Osteoblast (primary cell): ENCODE measurements around the gene ZRANB1. TPM values are rescaled to one million over a fixed set of nuclear protein-coding genes. Genes with fewer than 3 reads are reported as not detected.

Source experiments
- DNase-seq: peaks from one replicate; pipeline ENCODE4 v3.0.0; 2011; ENCODE audit warnings: low spot score, mixed read lengths; ENCODE audit not compliant: insufficient read length; ENCODE audit errors: missing footprints
- H2AFZ ChIP-seq: 2 replicates; pipeline ENCODE4 v1.6.0; 2011; ENCODE audit warnings: mild to moderate bottlenecking, low read length
- H3K27ac ChIP-seq: 2 replicates; pipeline ENCODE4 v1.5.1; 2011; ENCODE audit warnings: mild to moderate bottlenecking, low read depth, low read length, moderate library complexity
- H3K27me3 ChIP-seq: 2 replicates; pipeline ENCODE4 v1.6.0; 2012; ENCODE audit warnings: mild to moderate bottlenecking, control low read depth, inconsistent platforms, low read length, moderate library complexity; ENCODE audit not compliant: insufficient read depth
- H3K36me3 ChIP-seq: 2 replicates; pipeline ENCODE4 v1.5.1; 2011; ENCODE audit warnings: mild to moderate bottlenecking, low read length, control low read depth, moderate library complexity; ENCODE audit not compliant: insufficient read depth
- H3K4me1 ChIP-seq: 2 replicates; pipeline ENCODE4 v1.5.1; 2011; ENCODE audit warnings: mild to moderate bottlenecking, low read length, control low read depth, moderate library complexity; ENCODE audit not compliant: insufficient read depth
- H3K4me2 ChIP-seq: 2 replicates; pipeline ENCODE4 v1.6.0; 2011; ENCODE audit warnings: mild to moderate bottlenecking, low read length; ENCODE audit not compliant: insufficient read depth
- H3K4me3 ChIP-seq: fragments of 200-600 bp; sonication (generic); 3 replicates; pipeline ENCODE4 v1.5.1; 2012; ENCODE audit warnings: mild to moderate bottlenecking, low read length, inconsistent platforms; ENCODE audit not compliant: insufficient read depth
- H3K79me2 ChIP-seq: 2 replicates; pipeline ENCODE4 v1.6.0; 2012; ENCODE audit warnings: mild to moderate bottlenecking, low read length, control low read depth, inconsistent platforms; ENCODE audit not compliant: insufficient read depth
- H3K9me3 ChIP-seq: 2 replicates; pipeline ENCODE4 v1.5.1; 2011; ENCODE audit warnings: low read depth, low read length, control low read depth
- H4K20me1 ChIP-seq: 2 replicates; pipeline ENCODE4 v1.6.0; 2012; ENCODE audit warnings: mild to moderate bottlenecking, low read length, control low read depth; ENCODE audit not compliant: insufficient read depth
- total RNA-seq: library from RNA; depleted of rRNA; stranded (reverse); fragments of >200 nt; gene quantifications from 2 replicates; pipeline ENCODE4 v1.2.3, GENCODE V29; 2012
- TF ChIP-seq, protein P1 (sequence below): IDR thresholded peaks from 2 replicates; pipeline ENCODE4 v1.5.1; 2011; ENCODE audit warnings: mild to moderate bottlenecking, low read depth, low read length, moderate library complexity; ENCODE audit errors: extremely low read depth

ZRANB1 gene
- total RNA-seq, 1 donor: 34.7 TPM

GRCh38 chr10:124998624-124999291, 56.8 kb downstream of the ZRANB1 start:
- DNase-seq: peak; percentile 77
- no peak overlapping the region for H3K4me3 ChIP-seq
- peaks cover 32% of the 10 kb centered on the region for H3K79me2 ChIP-seq
- H3K4me2 ChIP-seq: no peak overlapping the region
- peaks cover 59% of the 10 kb centered on the region for H3K36me3 ChIP-seq
- H3K9me3 ChIP-seq: no peaks in the 10 kb centered on the region
- H4K20me1 ChIP-seq: peaks cover 28% of the 10 kb centered on the region
- peaks cover 22% of the 10 kb centered on the region for H3K4me1 ChIP-seq
- peak overlapping the region; percentile 93 for H3K27ac ChIP-seq
- H2AFZ ChIP-seq: no peak overlapping the region
- no peaks in the 10 kb centered on the region for H3K27me3 ChIP-seq
- TF ChIP-seq, protein P1, sequence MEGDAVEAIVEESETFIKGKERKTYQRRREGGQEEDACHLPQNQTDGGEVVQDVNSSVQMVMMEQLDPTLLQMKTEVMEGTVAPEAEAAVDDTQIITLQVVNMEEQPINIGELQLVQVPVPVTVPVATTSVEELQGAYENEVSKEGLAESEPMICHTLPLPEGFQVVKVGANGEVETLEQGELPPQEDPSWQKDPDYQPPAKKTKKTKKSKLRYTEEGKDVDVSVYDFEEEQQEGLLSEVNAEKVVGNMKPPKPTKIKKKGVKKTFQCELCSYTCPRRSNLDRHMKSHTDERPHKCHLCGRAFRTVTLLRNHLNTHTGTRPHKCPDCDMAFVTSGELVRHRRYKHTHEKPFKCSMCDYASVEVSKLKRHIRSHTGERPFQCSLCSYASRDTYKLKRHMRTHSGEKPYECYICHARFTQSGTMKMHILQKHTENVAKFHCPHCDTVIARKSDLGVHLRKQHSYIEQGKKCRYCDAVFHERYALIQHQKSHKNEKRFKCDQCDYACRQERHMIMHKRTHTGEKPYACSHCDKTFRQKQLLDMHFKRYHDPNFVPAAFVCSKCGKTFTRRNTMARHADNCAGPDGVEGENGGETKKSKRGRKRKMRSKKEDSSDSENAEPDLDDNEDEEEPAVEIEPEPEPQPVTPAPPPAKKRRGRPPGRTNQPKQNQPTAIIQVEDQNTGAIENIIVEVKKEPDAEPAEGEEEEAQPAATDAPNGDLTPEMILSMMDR: no peak

DNA sequence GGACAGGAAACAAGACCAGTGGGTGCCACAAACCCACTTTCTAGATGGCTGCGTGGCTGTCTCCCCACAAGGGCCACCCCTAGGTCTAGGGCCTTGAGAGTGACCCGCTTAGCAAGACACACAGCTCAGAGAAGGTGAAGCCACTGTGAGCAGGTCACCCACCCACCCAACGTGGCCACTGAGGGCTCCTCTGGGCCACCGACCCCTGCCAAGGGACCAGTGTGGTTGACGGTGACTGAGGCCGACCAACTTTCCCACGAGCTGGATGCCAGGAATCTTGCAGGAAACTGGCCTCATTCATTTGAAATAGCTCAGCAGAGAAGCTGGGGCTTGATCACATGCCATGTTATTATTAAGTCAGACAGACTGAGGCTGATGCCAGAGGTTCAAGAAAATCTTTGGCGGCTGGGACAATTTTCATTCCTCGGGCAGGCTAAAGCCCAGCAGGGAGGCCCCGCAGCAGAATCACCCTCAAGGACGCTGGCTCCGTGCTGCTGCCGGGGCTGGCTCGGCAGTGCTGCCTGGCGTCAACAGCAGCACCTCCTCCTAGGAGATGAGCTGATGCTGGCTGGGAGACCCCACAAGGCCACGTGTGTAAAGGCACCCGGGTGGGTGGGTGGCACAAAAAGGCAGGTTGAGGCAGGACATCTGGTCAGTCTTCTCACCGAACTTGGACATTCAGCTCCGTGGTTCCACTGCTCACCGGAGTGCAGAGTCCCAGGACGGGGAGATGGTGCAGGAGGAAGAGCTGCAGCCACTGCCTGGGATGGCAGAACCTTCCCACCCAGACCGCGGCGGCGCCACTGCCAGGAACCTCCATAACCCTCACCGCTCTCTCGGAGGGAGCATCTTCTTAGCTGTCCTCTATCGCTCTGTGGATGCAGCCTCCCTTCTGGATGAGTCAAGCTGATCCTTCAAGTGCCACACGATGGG, 57.8 kb downstream of the ZRANB1 start:
- TF ChIP-seq, protein P1: no peak
- peak overlapping the region; percentile 62 for H3K4me2 ChIP-seq
- no peak overlapping the region for H3K4me3 ChIP-seq
- H4K20me1 ChIP-seq: peaks cover 28% of the 10 kb centered on the region
- H3K79me2 ChIP-seq: peaks cover 40% of the 10 kb centered on the region
- H2AFZ ChIP-seq: no peak overlapping the region
- no peaks in the 10 kb centered on the region for H3K27me3 ChIP-seq
- H3K4me1 ChIP-seq: peaks cover 22% of the 10 kb centered on the region
- H3K9me3 ChIP-seq: no peaks in the 10 kb centered on the region
- peaks cover 51% of the 10 kb centered on the region for H3K36me3 ChIP-seq
- H3K27ac ChIP-seq: peak overlapping the region; percentile 93
- DNase-seq: peak; percentile 99

GRCh38 chr10:125000366-125001312, 58.7 kb downstream of the ZRANB1 start:
- H3K79me2 ChIP-seq: peaks cover 49% of the 10 kb centered on the region
- H3K27me3 ChIP-seq: no peaks in the 10 kb centered on the region
- TF ChIP-seq, protein P1: peak; percentile 14
- peaks cover 41% of the 10 kb centered on the region for H3K36me3 ChIP-seq
- no peak overlapping the region for H2AFZ ChIP-seq
- DNase-seq: peak; percentile 89
- peak overlapping the region; percentile 62 for H3K4me2 ChIP-seq
- H3K4me1 ChIP-seq: peaks cover 22% of the 10 kb centered on the region
- no peak overlapping the region for H3K4me3 ChIP-seq
- H3K27ac ChIP-seq: peak overlapping the region; percentile 93
- no peaks in the 10 kb centered on the region for H3K9me3 ChIP-seq
- peaks cover 34% of the 10 kb centered on the region for H4K20me1 ChIP-seq
